Measurements from ENCODE around the gene PSTK. TPM values are rescaled to one million over a fixed set of nuclear protein-coding genes. Genes with fewer than 3 reads are reported as not detected.

PSTK gene
- total and polyA plus RNA-seq, 8 donors: 1.4 to 3.1 (median 2.2) TPM

DNA sequence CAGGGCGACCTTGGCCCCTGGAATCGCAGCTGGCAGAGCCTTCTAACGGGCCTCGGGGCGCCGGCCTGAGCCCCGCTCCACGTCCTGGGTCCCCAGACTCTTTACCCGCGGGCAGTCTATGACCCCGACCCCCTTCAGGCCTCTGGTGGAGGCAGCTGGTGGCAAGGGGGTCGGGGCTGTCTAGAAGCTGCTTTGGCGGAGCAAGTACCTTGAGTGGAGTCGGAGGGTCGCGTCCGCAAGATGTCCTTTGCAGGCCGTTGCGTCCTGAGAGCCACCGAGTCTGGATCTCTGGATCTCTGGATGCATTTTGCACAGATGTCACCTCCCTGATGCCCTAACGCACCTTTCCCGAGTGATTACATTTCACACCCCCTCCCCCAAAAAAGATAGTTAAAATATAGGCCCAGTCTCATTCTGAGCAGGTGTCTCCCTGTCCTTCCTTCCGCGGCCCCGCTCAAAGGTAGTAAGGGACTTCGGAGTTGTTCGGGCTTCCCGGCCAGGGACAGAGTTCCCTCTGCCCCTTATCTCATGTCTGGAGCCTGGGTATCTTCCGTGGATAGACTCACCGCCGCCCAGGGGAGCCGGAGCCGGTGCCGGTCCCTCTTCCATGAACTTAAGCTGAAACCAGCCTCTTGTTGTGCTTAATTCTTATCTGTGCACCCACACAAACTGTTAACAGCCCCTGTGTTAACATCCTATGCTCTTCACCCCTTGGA is 29.1 kb downstream of the PSTK start:
- ATAC-seq (peak; percentile 9 to 40 (median 26)), FAIRE-seq (no peak), DNase-seq (peak in 4 of 6 donors; percentile 25 to 74 (median 52))
- peaks cover 0 to 22% (median 14%) of the 10 kb centered on the region in 3 donors for H3K4me1 ChIP-seq
- H3K36me3 ChIP-seq: no peaks in the 10 kb centered on the region
- peak overlapping the region in 3 of 4 donors; percentile 18 to 45 (median 31) for H3K27ac ChIP-seq
- TF ChIP-seq, protein P1, sequence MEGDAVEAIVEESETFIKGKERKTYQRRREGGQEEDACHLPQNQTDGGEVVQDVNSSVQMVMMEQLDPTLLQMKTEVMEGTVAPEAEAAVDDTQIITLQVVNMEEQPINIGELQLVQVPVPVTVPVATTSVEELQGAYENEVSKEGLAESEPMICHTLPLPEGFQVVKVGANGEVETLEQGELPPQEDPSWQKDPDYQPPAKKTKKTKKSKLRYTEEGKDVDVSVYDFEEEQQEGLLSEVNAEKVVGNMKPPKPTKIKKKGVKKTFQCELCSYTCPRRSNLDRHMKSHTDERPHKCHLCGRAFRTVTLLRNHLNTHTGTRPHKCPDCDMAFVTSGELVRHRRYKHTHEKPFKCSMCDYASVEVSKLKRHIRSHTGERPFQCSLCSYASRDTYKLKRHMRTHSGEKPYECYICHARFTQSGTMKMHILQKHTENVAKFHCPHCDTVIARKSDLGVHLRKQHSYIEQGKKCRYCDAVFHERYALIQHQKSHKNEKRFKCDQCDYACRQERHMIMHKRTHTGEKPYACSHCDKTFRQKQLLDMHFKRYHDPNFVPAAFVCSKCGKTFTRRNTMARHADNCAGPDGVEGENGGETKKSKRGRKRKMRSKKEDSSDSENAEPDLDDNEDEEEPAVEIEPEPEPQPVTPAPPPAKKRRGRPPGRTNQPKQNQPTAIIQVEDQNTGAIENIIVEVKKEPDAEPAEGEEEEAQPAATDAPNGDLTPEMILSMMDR (IDR thresholded peaks at IDR 0.05): no peak
- intact Hi-C loops (cut with DNase I): no loop called here
- H3K9me3 ChIP-seq: no peaks in the 10 kb centered on the region
- H3K27me3 ChIP-seq: no peaks in the 10 kb centered on the region
- 0% methylated on average over 27 to 34 of the region's 34 CpGs for WGBS, 2 donors
- peak overlapping the region; percentile 95 to 97 (median 96) for H3K4me3 ChIP-seq

DNA sequence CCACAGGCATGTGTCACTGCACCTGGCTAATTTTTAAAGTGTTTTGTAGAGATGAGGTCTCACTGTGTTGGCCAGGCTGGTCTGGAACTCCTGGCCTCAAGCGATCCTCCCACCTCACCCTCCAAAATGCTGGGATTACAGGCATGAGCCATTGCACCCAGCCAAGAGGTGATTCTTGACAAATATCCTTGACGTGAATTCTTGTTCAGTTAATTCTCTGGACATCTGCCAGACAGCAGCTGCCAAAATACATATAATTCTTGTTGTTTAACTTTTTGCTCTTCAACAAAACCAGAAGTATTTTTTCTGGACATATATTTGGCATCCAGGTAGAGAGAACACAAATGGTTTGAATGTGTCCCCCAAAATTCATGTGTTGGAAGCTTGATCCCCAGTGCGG is 31.8 kb downstream of the PSTK start:
- intact Hi-C loops (cut with DNase I): no loop called here
- no peak for ATAC-seq
- H3K27me3 ChIP-seq: no peaks in the 10 kb centered on the region
- no peak for FAIRE-seq
- H3K36me3 ChIP-seq: no peaks in the 10 kb centered on the region
- no peak overlapping the region for H3K27ac ChIP-seq
- TF ChIP-seq, protein P1 (IDR thresholded peaks at IDR 0.05): no peak
- H3K4me1 ChIP-seq: peaks cover 0 to 8% (median 6%) of the 10 kb centered on the region in 3 donors
- DNase-seq: peak in 1 of 6 donors; percentile 9
- 66 to 68% methylated on average over 3 of the region's 3 CpGs for WGBS, 2 donors
- no peaks in the 10 kb centered on the region for H3K9me3 ChIP-seq
- no peak overlapping the region for H3K4me3 ChIP-seq

DNA sequence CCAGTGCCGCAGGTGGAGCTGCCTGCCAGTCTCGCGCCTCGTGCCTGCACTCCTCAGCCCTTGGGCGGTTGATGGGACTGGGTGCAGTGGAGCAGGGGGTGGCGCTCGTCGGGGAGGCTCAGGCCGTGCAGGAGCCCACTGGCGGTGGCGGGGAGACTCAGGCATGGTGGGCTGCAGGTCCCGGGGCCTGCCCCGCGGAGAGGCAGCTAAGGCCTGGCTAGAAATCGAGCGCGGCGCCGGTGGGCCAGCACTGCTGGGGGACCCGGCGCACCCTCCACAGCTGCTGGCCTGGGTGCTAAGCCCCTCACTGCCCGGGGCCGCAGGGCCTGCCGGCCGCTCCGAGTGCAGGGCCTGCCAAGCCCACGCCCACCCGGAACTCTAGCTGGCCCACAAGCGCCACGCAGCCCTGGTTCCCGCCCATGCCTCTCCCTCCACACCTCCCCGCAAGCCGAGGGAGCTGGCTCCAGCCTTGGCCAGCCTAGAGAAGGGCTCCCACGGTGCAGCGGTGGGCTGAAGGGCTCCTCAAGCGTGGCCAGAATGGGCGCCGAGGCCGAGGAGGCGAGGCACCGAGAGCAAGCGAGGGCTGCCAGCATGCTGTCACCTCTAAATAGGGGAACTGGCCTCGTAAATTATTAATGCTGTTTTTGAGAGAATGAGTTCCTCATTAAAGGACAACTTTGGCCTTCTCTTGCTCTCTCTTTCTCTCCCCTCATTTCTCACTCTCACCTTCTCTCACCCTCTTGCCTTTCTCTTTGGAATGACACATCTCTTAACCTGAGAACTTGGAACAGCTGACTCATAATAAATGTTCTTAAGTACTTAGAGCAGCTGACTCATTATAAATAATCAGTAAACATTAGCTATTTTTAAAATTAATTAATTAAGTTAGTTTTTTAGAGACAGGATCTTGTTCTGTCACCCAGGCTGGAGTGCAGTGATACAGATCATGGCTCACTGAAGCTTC is 33.5 kb downstream of the PSTK start:
- ATAC-seq (no peak), FAIRE-seq (no peak), DNase-seq (peak in 3 of 6 donors; percentile 9 to 68 (median 24))
- Histone ChIP-seq H3K36me3 (no peaks in the 10 kb centered on the region), H3K4me3 (no peak overlapping the region), H3K9me3 (no peaks in the 10 kb centered on the region), H3K27me3 (no peaks in the 10 kb centered on the region), H3K4me1 (peaks cover 0 to 3% (median 0%) of the 10 kb centered on the region in 3 donors), H3K27ac (no peak overlapping the region)
- TF ChIP-seq, protein P1 (IDR thresholded peaks at IDR 0.05): no peak
- intact Hi-C loops (cut with DNase I): no loop called here
- WGBS, 2 donors: 94% methylated on average over 30 to 43 of the region's 43 CpGs

DNA sequence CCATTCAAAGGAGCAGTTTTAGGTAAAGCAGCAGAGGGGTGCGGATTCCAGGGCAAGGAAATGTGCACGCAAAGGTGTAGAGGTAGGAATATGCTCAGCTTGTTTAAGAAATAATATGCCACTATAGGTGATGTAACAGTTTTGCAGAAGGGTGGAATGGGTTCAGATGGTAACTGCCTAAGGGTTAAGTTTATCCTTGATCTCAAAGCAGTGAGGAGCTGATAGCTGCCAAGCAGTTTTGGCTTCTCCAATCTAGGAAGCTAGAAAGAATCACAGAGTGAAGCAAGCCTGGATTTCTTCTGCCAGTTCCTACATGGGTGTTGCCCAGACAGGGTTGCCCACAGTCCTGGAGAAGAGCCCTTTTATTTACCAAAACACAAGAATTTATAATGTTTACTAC is 34.6 kb downstream of the PSTK start:
- DNase-seq: no peak
- Histone ChIP-seq H3K27me3 (no peaks in the 10 kb centered on the region), H3K4me1 (peaks cover 0 to 3% (median 0%) of the 10 kb centered on the region in 3 donors), H3K36me3 (no peaks in the 10 kb centered on the region), H3K4me3 (no peak overlapping the region), H3K27ac (no peak overlapping the region), H3K9me3 (no peaks in the 10 kb centered on the region)
- no peak for FAIRE-seq
- 96 to 98% methylated on average over 2 of the region's 2 CpGs for WGBS, 2 donors
- intact Hi-C loops (cut with DNase I): no loop called here
- ATAC-seq: no peak
- TF ChIP-seq, protein P1 (IDR thresholded peaks at IDR 0.05): no peak
